HG03060 (cell line): ENCODE measurements around the gene RLN1.
"Not testable (repeated sequence)": the region's sequence is repeated elsewhere in the genome, so short reads cannot be mapped to it uniquely, and the experiment has no call there.

Experiments
- ATAC-seq: cut with Tn5 transposase; IDR thresholded peaks from one replicate; pipeline ENCODE4 v1.9.1; 2021; ENCODE audit warnings: low read depth, moderate number of reproducible peaks; ENCODE audit not compliant: unreplicated experiment

Gene RLN1

GRCh38 chr9:5326187-5326586 lies 13.5 kb downstream of the RLN1 start:
- no peak for ATAC-seq

- ATAC-seq = not testable (repeated sequence)
Observed at GRCh38 chr9:5321601-5322000, 18.1 kb downstream of the RLN1 start.

- ATAC-seq = no peak
Observed at GRCh38 chr9:5321058-5321457, 18.6 kb downstream of the RLN1 start.

GRCh38 chr9:5316406-5316805 lies 23.3 kb downstream of the RLN1 start:
- ATAC-seq = not testable (repeated sequence)

GRCh38 chr9:5315187-5315923 lies 24.3 kb downstream of the RLN1 start:
- no peak for ATAC-seq

GRCh38 chr9:5310851-5311250 lies 28.8 kb downstream of the RLN1 start:
- ATAC-seq = no peak

GRCh38 chr9:5305741-5306140 lies 33.9 kb downstream of the RLN1 start:
- ATAC-seq = no peak

- ATAC-seq = peak; percentile 78
Observed at GRCh38 chr9:5303840-5304795, 35.6 kb downstream of the RLN1 start, which contains the start of gene RLN2. Gene RLN2 (minus strand): TSS chr9:5304716. CDS start chr9:5304580, 136 bp downstream.

GRCh38 chr9:5301544-5301943 lies 38.1 kb downstream of the RLN1 start:
- no peak for ATAC-seq

GRCh38 chr9:5292141-5292540 lies 47.5 kb downstream of the RLN1 start:
- no peak for ATAC-seq

GRCh38 chr9:5288591-5288990 lies 51.1 kb downstream of the RLN1 start:
- ATAC-seq = no peak

GRCh38 chr9:5286262-5286661 lies 53.4 kb downstream of the RLN1 start:
- no peak for ATAC-seq
